Measurements from ENCODE around the gene ZACN.

DNA sequence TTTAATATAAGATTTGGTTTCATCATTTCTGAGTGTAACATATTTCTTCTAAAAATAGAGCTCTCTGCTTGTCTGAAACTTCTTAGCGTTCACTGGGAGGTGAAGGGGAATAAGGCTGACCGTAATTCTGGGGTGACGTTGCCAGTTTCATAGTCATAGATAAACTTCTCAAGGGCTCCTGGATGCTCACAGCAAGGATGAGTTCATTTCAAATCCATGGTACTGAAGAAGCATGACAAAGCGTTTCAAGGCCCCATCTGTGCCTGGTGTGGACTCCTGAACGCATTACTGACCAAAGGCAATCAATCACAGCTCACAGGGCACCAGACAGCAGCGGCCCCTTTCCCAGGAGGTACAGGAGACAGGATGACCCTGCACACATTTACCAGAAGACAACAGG, 39.9 kb upstream of the ZACN start:
- TF ChIP-seq CTCF (IDR thresholded peaks at IDR 0.05; ENCODE audit: poor library complexity, severe bottlenecking), result no peak
- TF ChIP-seq RAD21 (conservative IDR thresholded peaks at IDR 0.05), result no peak
- no peak for TF ChIP-seq EP300 (conservative IDR thresholded peaks at IDR 0.05; ENCODE audit: poor library complexity, severe bottlenecking)
- TF ChIP-seq TAF1 (IDR thresholded peaks at IDR 0.05; ENCODE audit: low read depth), result no peak
- TF ChIP-seq EZH2 (IDR thresholded peaks at IDR 0.05; ENCODE audit: borderline replicate concordance, insufficient read depth, low read length, poor library complexity, severe bottlenecking), result no peak
- no peak for TF ChIP-seq POLR2AphosphoS5 (IDR thresholded peaks at IDR 0.05)
- TF ChIP-seq, protein P1, sequence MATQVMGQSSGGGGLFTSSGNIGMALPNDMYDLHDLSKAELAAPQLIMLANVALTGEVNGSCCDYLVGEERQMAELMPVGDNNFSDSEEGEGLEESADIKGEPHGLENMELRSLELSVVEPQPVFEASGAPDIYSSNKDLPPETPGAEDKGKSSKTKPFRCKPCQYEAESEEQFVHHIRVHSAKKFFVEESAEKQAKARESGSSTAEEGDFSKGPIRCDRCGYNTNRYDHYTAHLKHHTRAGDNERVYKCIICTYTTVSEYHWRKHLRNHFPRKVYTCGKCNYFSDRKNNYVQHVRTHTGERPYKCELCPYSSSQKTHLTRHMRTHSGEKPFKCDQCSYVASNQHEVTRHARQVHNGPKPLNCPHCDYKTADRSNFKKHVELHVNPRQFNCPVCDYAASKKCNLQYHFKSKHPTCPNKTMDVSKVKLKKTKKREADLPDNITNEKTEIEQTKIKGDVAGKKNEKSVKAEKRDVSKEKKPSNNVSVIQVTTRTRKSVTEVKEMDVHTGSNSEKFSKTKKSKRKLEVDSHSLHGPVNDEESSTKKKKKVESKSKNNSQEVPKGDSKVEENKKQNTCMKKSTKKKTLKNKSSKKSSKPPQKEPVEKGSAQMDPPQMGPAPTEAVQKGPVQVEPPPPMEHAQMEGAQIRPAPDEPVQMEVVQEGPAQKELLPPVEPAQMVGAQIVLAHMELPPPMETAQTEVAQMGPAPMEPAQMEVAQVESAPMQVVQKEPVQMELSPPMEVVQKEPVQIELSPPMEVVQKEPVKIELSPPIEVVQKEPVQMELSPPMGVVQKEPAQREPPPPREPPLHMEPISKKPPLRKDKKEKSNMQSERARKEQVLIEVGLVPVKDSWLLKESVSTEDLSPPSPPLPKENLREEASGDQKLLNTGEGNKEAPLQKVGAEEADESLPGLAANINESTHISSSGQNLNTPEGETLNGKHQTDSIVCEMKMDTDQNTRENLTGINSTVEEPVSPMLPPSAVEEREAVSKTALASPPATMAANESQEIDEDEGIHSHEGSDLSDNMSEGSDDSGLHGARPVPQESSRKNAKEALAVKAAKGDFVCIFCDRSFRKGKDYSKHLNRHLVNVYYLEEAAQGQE (IDR thresholded peaks at IDR 0.05; ENCODE audit: borderline replicate concordance), result no peak
- no peak for TF ChIP-seq MXI1 (conservative IDR thresholded peaks at IDR 0.05; ENCODE audit: poor library complexity, severe bottlenecking)

Data from neural cell (in vitro differentiated cells).